GM19099 (cell line): ENCODE measurements around the gene GPR6.

ENCODE experiments used
- POLR2A ChIP-seq: IDR thresholded peaks from 3 replicates; pipeline ENCODE4 v1.6.1; 2011; ENCODE audit warnings: low read depth; ENCODE audit not compliant: insufficient read length; ENCODE audit errors: extremely low read depth

Gene GPR6, protein sequence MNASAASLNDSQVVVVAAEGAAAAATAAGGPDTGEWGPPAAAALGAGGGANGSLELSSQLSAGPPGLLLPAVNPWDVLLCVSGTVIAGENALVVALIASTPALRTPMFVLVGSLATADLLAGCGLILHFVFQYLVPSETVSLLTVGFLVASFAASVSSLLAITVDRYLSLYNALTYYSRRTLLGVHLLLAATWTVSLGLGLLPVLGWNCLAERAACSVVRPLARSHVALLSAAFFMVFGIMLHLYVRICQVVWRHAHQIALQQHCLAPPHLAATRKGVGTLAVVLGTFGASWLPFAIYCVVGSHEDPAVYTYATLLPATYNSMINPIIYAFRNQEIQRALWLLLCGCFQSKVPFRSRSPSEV

DNA sequence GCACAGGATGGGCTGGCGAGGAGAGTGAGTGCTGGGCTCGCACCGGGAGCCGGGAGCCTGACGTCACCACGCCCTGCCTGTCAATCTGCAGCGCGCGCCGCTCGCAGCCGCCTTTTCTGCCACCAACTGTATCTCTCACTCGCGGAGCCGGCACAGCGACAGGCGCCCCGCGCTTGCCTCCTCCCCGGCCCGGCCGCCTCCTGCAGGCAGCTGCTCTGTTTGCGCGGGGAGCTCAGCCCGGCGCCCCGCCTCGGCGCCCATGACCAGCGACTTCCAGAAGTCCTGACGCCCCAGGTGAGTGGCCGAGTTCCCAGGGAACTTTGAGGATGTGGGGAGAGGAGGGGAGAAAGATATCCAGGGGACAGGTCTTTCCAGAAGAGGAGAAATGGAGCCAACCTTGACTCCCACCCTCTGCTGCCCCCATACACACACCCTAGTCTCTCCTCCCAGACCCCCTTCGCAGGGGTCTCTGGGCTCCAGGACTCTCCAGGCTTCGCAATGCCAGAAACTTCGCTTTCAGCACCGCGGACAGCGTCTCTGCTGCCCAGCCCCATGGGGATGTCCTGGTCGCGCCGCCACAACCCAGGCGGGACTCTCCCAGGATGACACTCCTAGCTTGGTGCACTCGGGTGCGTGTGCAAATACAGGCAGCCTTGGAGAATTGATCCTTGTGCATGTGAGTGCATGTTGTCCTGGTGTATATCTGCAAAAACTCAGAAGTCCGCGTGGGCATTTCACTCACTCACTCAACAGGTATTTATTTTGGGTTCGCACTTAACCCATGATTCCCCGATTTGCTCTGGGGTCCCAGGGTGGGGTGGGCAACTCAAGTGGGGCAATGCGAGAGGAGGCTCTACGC is at the start of gene GPR6:
Gene GPR6, plus strand, starts transcription at position 138 of the 859 bp plus-strand sequence. CDS start 802 bp downstream, outside the sequence.
- TF ChIP-seq POLR2A, result no peak

DNA sequence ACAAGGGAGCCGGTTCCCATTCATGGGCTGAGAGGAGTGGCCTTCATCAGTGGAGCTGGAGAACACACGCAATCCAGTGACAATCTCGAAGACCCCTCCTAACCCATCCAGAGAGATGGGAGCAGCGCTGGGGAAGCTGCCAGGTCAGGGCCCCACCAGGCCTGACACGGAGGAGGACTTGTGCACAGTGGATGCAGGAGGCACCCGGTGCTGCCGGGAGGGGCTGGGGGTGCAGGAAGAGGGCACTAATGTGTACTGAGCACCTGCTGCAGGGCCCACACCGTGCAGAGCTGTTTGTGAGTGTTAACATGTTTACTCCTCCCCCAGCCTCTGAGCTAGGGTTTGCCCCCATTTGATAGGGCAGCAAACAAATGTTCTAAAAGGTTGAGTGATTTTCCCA is 43.8 kb upstream of the GPR6 start:
- no peak for TF ChIP-seq POLR2A

DNA sequence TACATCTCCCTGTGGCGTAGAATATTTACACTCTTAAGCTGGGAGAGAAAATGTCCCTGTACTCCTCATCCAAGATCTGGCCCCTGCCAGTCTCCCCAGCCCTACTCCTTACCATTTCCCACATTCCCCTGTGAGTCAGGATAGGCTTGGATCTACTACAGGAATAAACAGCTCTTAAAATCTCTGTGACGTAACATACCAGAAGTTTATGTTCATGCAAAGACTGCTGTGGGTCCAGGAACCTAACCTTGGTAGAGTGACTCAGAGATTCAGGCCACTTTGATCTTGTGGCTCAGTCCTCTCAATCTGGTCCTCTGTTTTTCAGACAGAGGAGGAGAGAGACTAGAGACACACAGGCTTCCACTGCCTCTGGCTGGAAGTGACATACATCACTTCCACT is 38.5 kb upstream of the GPR6 start:
- TF ChIP-seq POLR2A, result no peak

DNA sequence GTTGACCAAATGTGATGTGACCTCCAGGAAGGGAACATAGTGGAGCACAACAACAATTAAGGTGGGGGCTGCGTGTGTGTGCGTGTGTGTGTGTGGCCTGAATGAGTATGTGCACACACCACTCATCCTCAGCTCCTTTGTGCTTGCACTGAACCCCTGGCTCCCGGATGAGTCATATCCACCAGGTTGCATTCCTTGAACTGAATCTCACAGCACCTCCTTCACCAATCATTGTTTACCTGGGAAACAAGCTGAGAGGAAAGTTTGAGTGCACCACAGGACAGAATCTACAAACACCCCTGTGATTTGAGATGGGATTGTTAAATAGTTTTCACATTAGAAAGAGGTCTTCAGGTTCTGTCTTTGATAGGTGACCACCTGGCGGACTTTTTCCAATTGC is 33.7 kb upstream of the GPR6 start:
- no peak for TF ChIP-seq POLR2A

DNA sequence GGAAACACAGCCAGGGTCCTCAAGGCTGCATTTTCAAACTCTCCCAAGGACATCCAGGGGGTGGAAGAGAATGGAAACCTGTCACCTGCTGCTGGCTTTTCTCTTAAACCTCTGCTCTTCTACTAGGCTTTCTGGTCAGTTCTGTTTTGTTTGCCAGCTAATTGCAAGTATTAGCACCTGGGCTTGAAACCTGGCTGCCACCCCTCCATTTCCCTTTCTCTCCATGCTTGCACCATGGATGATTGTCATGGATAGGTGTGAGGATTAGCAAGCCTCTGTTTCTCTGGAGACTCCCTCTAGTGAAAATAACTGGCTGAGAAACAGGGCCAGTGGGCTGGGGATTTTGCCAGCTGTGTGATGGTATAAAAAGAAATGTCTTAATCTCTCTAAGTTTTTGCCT is 33.0 kb upstream of the GPR6 start:
- no peak for TF ChIP-seq POLR2A

DNA sequence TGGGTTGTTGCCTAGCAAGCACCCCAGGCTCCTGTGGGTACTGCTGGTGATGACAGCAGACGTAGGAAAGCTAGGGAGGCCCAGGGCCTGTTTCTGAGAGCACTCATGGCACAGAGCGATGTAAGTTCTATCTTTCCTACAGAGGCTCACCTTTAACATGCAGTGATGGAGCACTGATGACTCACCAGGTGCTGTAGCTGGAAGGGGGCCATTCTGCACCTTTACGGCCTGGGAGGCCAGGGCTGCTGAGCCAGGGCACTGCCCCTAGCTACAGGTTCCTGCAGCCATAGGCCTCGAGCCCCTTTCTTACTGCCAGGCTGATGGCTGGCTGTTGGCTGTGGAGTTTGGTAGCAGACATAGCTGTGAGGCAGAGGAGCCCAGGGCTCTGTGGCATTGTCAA is 31.1 kb upstream of the GPR6 start:
- no peak for TF ChIP-seq POLR2A

DNA sequence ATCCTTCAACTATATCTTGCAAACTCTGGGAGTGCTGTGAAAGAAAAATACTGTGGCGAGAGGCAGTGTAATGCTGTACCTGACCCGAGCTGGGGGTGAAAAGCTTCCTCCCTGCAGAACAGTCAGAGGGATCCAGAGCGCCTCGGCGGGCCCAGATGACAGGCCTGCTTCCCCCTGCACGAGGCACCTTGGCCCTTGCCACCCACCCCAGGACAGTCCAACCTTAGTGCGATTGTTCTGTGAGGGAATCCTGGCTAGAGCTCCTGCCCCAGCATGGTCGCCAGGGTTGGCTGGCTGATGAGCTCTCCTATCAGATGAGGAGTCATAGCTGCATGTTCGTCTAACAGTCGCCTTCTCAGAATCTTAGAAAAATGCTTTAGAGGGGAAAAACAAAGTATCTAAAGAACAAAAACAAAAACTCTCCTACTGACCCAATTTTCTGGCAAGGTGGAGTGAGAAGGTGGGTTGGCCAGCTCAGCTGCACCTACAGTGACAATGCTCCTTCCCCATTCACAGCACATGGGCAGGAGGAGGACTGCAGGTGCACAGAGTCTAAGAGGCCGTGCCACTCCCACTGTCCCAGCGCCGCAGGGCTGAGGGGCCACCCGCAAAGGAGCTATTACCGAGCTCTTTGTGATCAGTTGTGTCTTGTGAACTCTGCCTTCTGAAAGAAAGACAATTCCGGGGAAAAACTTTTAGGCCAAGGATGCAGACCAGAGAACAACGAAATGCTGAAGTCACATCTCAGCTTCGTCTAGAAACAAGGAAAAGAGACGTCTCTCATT is 28.6 kb upstream of the GPR6 start:
- TF ChIP-seq POLR2A, result no peak

DNA sequence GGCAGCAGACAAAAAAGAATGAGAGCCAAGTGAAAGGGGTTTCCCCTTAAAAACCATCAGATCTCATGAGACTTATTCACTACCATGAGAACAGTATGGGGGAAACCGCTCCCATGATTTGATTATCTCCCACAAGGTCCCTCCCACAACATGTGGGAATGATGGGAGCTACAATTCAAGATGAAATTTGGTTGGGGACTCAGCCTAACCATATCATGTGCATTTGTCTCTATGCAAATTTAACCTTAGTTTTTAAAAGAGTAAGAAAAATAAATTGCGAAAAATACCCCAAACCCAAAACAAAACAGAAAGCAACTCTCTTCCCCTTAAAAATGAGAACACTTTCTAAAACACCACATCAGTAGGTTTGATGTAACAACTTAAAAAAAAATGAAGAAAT is 22.6 kb upstream of the GPR6 start:
- TF ChIP-seq POLR2A, result no peak

DNA sequence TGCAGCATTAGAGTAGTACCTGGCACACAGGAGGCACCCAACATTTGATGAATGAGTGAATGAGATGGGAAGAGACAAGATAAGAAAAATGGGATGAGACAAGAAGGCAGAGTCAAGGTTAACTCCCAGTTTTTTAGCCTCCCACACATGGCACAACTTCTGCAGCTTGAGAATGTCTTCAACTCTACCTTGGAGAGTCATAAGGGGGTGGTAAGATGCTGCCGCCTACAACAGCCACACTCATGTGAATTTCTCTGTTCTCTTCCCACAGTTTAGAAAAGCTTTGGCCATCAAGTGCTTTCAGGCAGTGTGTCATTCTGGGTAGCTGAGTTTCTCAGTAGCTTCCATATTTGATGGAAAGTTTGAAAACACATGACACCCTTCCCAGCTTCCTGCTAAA is 19.5 kb upstream of the GPR6 start:
- no peak for TF ChIP-seq POLR2A

DNA sequence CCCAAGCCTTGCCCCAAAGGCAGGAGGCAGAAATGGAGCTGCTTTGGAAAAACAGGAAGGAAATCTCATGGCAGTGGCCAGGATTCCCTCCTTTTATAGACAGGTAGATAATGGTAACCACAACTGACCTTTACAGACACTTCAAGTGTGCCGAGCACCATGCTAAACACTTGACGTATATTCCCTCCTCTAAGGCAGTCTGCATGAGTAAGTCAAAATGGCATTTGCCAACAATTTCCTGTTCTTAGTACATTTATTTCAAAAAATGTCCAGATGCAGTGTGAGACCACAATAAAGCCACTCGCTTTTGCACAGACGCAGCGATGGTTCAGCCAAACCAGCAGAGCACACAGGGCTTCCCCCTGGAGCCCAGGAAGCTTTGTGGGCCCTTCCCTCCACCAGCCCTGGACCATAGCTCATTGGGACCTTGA is 16.5 kb upstream of the GPR6 start:
- TF ChIP-seq POLR2A, result no peak

DNA sequence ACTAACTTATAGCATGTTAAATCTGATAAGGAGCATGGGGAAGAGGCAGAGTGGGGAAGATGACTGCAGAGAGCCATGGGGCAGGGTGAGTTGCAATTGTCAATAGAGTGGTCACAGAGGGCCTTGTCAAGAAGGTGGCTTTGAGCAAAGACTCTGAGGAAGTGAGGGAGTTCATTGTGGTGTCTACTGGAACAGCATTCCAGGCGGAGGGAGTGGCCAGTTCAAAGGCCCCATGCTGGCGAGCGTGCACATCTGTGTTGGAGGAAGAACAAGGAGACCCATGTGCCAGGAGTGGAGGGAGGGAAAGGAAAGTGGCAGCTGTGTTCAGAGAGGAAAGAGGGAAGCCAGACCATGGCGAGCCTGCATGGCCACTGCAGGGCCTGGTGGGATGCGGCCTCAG is 15.8 kb upstream of the GPR6 start:
- TF ChIP-seq POLR2A, result no peak

DNA sequence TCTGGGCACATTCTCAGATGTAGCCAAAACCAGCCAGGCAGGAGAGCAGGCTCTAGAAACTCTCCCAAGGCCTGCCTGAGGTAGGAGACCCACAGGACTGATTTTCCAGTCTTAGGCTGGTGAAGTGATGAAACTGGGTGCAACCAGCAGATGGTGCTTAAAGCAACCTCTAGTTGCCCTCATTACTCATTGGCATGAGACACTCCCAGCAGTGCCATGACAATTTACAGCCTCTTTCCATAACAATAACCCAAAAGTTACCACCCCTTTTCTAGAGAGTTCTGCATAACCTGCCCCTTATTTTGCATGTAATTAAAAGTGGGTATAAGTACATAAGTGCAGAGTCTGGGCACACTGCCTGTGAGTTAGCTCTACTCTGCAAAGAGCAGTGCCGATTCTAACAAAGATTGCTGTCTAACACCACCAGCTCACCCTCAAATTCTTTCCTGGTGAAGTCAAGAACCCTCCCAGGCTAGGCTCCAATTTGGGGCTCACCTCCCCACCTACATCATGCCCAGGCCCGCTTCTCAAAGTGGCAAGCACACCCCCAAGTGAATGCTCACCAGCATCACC is 14.4 kb upstream of the GPR6 start:
- TF ChIP-seq POLR2A, result no peak

DNA sequence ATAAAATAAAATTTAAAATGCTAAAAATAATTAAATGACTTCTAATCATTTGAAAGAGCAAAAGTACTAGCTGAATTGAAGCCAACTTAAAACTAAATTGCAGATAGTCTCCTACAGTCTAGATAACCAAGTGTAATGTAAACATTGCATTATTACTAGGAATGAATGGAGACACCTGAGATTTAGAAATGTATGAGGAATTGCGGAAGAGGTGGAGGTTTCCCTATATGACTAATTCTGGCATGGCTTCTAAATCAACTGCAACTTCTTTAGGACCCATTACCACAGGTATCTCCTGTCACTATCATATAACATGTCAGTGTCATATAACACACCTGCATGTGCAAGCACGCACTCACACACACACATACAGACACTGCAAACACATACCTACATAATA is 13.2 kb upstream of the GPR6 start:
- no peak for TF ChIP-seq POLR2A

DNA sequence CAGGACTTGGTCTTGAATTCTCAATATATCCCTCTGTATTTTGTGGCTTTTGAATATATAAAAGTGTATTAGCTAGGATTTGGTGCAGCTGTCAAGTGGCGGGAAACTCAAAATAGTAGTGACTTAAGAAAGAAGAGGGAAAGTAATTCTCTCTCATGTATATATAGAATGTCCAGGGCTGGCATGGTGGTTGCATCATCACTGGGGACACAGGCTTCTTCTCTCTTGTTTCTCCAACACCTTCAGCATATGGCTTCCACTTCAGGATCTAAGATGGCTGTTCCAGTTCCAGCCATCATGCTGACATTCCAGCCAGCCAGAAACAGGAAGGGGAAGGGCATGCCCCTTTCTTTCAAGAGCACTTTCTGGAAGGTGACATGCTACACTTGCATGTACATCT is 11.8 kb upstream of the GPR6 start:
- TF ChIP-seq POLR2A, result no peak

DNA sequence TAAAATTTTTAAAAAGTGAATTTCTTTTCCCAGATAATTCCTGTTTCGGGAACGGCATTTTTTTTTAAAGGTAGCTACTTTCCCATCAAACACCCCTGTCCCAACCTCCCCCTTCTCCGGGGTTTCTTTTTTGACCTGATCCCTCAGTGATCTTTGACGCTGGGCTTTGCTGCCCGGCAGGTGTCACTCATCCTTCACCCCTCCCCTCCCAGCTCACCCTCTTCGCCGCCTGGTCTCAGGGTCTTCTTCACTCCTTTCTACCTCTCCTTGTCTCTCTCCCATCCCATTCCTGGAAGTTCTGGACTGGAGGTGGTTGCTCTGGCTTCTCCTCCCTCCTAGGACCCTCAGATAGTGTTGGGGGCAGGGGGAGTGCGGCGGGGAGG is 329 bp upstream of the GPR6 start:
- TF ChIP-seq POLR2A, result no peak
